ENCODE results near the gene HCAR3. TPM values are rescaled to one million over a fixed set of nuclear protein-coding genes. Genes with fewer than 3 reads are reported as not detected.

The HCAR3 gene
- polyA plus RNA-seq, 1 donor: 0.82 TPM

DNA sequence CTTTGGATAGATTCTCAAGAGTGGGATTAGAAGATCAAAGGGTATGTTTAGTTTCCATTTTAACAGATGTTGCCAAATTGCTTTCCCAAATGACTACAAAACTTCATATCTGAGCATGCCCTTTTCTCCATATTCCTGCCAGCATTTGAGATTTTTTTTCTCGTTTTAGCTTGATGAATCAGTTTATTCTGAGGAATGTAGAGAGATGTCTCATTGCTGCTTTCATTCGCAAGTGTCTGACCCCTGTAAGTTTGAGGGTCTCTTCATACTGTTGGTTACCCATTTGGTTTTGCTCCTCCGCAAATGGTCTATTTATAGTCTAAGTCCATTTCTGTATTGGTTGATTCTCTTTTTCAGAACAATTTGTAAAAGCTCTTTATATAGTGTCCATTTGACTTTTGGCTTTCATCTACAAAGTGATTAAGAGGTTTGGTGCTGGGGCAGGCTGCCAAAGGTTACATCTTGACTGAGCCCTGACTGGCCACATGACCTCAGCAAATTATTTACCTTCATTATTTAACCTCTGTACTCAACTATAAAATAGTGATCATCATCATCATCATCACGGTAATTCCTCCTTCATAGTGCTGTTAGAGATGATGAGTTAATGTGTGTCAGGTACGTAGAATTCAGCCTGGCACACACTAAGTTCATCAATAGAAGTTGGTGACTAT, 47.1 kb downstream of the HCAR3 start:
- Histone ChIP-seq H3K4me3 (ENCODE audit: low read length) (no peak overlapping the region), H3K9me3 (ENCODE audit: control insufficient read depth, low read depth, low read length) (no peaks in the 10 kb centered on the region), H3K36me3 (ENCODE audit: control insufficient read depth, insufficient read depth, low read length) (no peaks in the 10 kb centered on the region), H3K4me1 (ENCODE audit: control insufficient read depth, insufficient read depth, low read length) (no peaks in the 10 kb centered on the region), H3K27me3 (ENCODE audit: control insufficient read depth, insufficient read depth, low read length) (no peaks in the 10 kb centered on the region), H3K27ac (ENCODE audit: low read length) (no peak overlapping the region)
- WGBS (ENCODE audit: insufficient coverage, low lambda C conversion rate): 80% methylated on average over 1 of the region's 5 CpGs
- no peak for DNase-seq

DNA sequence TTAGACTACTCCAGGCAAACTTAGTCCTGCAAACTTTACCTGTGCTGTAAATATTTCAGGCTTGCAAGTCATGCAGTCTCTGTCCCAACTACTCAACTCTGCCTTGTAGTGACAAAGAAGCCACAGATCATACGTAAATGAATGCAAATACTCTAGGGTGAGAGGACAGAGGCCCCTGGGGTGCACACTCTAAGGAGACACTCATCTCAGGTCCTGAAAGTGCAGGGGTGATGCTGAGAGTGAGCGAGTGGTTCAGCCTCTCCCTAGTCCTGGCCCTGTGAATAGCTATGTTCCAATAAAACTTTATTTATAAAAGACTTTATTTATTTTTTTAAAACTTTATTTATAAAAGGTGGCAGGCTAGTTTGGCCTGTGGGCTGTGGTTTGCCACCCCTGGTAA, 48.3 kb downstream of the HCAR3 start:
- H3K4me3 ChIP-seq (ENCODE audit: low read length): no peak overlapping the region
- DNase-seq: no peak
- no peaks in the 10 kb centered on the region for H3K9me3 ChIP-seq (ENCODE audit: control insufficient read depth, low read depth, low read length)
- WGBS (ENCODE audit: insufficient coverage, low lambda C conversion rate): no CpG with 5 or more reads among the region's 2 CpGs
- H3K27me3 ChIP-seq (ENCODE audit: control insufficient read depth, insufficient read depth, low read length): no peaks in the 10 kb centered on the region
- no peak overlapping the region for H3K27ac ChIP-seq (ENCODE audit: low read length)
- no peaks in the 10 kb centered on the region for H3K36me3 ChIP-seq (ENCODE audit: control insufficient read depth, insufficient read depth, low read length)
- no peaks in the 10 kb centered on the region for H3K4me1 ChIP-seq (ENCODE audit: control insufficient read depth, insufficient read depth, low read length)

- no peak for DNase-seq
- WGBS (ENCODE audit: insufficient coverage, low lambda C conversion rate): 80% methylated on average over 1 of the region's 5 CpGs
Observed at GRCh38 chr12:122665759-122666158, 50.9 kb downstream of the HCAR3 start.

GRCh38 chr12:122665349-122665748, 51.3 kb downstream of the HCAR3 start:
- Histone ChIP-seq H3K27ac (ENCODE audit: low read length) (no peak overlapping the region), H3K9me3 (ENCODE audit: control insufficient read depth, low read depth, low read length) (no peaks in the 10 kb centered on the region), H3K36me3 (ENCODE audit: control insufficient read depth, insufficient read depth, low read length) (no peaks in the 10 kb centered on the region), H3K4me1 (ENCODE audit: control insufficient read depth, insufficient read depth, low read length) (no peaks in the 10 kb centered on the region), H3K4me3 (ENCODE audit: low read length) (no peak overlapping the region), H3K27me3 (ENCODE audit: control insufficient read depth, insufficient read depth, low read length) (no peaks in the 10 kb centered on the region)
- no peak for DNase-seq
- 84% methylated on average over 2 of the region's 8 CpGs for WGBS (ENCODE audit: insufficient coverage, low lambda C conversion rate)

More at GRCh38 chr12:122665759-122666158, 50.9 kb downstream of the HCAR3 start:
- no peaks in the 10 kb centered on the region for H3K27me3 ChIP-seq (ENCODE audit: control insufficient read depth, insufficient read depth, low read length)
- H3K4me1 ChIP-seq (ENCODE audit: control insufficient read depth, insufficient read depth, low read length): no peaks in the 10 kb centered on the region
- no peaks in the 10 kb centered on the region for H3K36me3 ChIP-seq (ENCODE audit: control insufficient read depth, insufficient read depth, low read length)
- H3K4me3 ChIP-seq (ENCODE audit: low read length): no peak overlapping the region
- H3K27ac ChIP-seq (ENCODE audit: low read length): no peak overlapping the region
- H3K9me3 ChIP-seq (ENCODE audit: control insufficient read depth, low read depth, low read length): no peaks in the 10 kb centered on the region

Other genes with a start within 250 kb of the HCAR3 start
- 36.0 TPM for gene ZCCHC8, start 215.9 kb downstream of the HCAR3 start, polyA plus RNA-seq
- 120 TPM for gene RSRC2, start 189.9 kb downstream of the HCAR3 start, polyA plus RNA-seq
- gene KNTC1, start 189.6 kb downstream of the HCAR3 start, polyA plus RNA-seq: 37.1 TPM
- 2.6 TPM for gene HCAR2, start 13.5 kb downstream of the HCAR3 start, polyA plus RNA-seq
- 0.46 TPM for gene HCAR1, start 14.0 kb upstream of the HCAR3 start, polyA plus RNA-seq
- 59.1 TPM for gene DENR, start 36.0 kb upstream of the HCAR3 start, polyA plus RNA-seq
- gene CCDC62, start 57.8 kb upstream of the HCAR3 start, polyA plus RNA-seq: 0.36 TPM
- gene HIP1R, start 118.6 kb upstream of the HCAR3 start, polyA plus RNA-seq: 41.8 TPM
- gene VPS37B, start 179.3 kb upstream of the HCAR3 start, polyA plus RNA-seq: 26.5 TPM
- 5.2 TPM for gene ABCB9, start 249.7 kb upstream of the HCAR3 start, polyA plus RNA-seq